HEK293T (cell line): Measurements from ENCODE around the gene TLE1.

ENCODE experiments used
- ARNT ChIP-seq: fragments of 450-650 bp; IDR thresholded peaks from 2 replicates; pipeline ENCODE4 v1.6.1; 2017; ENCODE audit warnings: mild to moderate bottlenecking
- BHLHE40 ChIP-seq: fragments of 450-650 bp; IDR thresholded peaks from 2 replicates; pipeline ENCODE4 v1.6.1; 2016; ENCODE audit warnings: mild to moderate bottlenecking, moderate library complexity, borderline replicate concordance
- ELF4 ChIP-seq: fragments of 450-650 bp; IDR thresholded peaks from 2 replicates; pipeline ENCODE4 v1.6.1; 2017; ENCODE audit warnings: antibody characterized with exemption
- FOXA1 ChIP-seq: fragments of 450-650 bp; IDR thresholded peaks from 2 replicates; pipeline ENCODE4 v1.6.1; 2016; ENCODE audit warnings: mild to moderate bottlenecking
- FOXK2 ChIP-seq: fragments of 450-650 bp; IDR thresholded peaks from 2 replicates; pipeline ENCODE4 v1.6.1; 2016; ENCODE audit warnings: mild to moderate bottlenecking
- FOXM1 ChIP-seq: fragments of 450-650 bp; IDR thresholded peaks from 2 replicates; pipeline ENCODE4 v1.6.1; 2017; ENCODE audit warnings: mild to moderate bottlenecking, borderline replicate concordance
- HDGF ChIP-seq: fragments of 450-650 bp; IDR thresholded peaks from 2 replicates; pipeline ENCODE4 v1.6.1; 2017; ENCODE audit warnings: antibody characterized with exemption, borderline replicate concordance
- LEF1 ChIP-seq: fragments of 450-650 bp; IDR thresholded peaks from 2 replicates; pipeline ENCODE4 v1.6.1; 2017; ENCODE audit warnings: mild to moderate bottlenecking, borderline replicate concordance
- NFRKB ChIP-seq: fragments of 450-650 bp; IDR thresholded peaks from 2 replicates; pipeline ENCODE4 v1.6.1; 2016; ENCODE audit warnings: mild to moderate bottlenecking, moderate library complexity
- SP1 ChIP-seq: fragments of 450-650 bp; IDR thresholded peaks from 2 replicates; pipeline ENCODE4 v1.6.1; 2017
- TARDBP ChIP-seq: fragments of 450-650 bp; IDR thresholded peaks from 2 replicates; pipeline ENCODE4 v1.6.1; 2016

DNA sequence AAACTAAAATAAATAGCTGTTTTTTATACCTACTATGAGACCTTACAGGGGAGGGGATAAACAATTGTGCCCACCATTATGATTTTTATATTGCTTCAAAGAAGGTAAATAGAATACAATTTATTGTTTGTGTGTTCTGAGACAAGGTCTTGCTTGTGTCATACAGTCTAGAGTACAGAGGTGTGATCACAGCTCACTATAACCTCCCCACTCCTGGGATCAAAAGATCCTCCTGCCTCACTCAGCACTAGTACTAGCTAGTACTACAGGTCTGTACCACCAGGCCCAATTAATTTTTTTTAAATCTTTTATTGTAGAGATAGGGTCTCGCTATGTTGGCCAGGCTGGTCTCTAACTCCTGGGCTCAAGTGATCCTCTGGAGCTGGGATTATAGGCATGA is 11.3 kb downstream of the TLE1 start:
- no peak for TF ChIP-seq FOXA1
- TF ChIP-seq BHLHE40 = no peak
- no peak for TF ChIP-seq FOXM1
- TF ChIP-seq LEF1 = no peak
- no peak for TF ChIP-seq FOXK2
- no peak for TF ChIP-seq ELF4
- TF ChIP-seq NFRKB = no peak
- TF ChIP-seq HDGF = no peak
- TF ChIP-seq TARDBP = no peak
- no peak for TF ChIP-seq ARNT
- TF ChIP-seq SP1 = no peak
